SK-MEL-5 (cell line): ENCODE results near the gene WDR27. TPM values are rescaled to one million over a fixed set of nuclear protein-coding genes. Genes with fewer than 3 reads are reported as not detected.
A peak's percentile ranks its signal among the peaks of the same experiment; 100 is the strongest.
"Not testable (repeated sequence)": the region's sequence is repeated elsewhere in the genome, so short reads cannot be mapped to it uniquely, and the experiment has no call there.

Experiments
- DNase-seq: peaks from one replicate; pipeline ENCODE4 v3.0.0-alpha.2; 2016; ENCODE audit warnings: low read depth, low spot score
- in situ Hi-C: cut with HindIII; loops from 2 replicates; pipeline ENCODE4 v1.10.0; 2016; ENCODE audit warnings: low sequenced_read_pairs, high pct_unique_total_duplicates, low pct_unique_long_range_greater_than_20kb
- total RNA-seq: library from RNA; depleted of rRNA; stranded (reverse); fragments of >200 nt; shearing (Covaris generic); gene quantifications from 2 replicates; pipeline ENCODE4 v1.2.3, GENCODE V29; 2014

WDR27 gene
- total RNA-seq, 1 experiment from 2014 or later, result 10.2 TPM

- no peak for DNase-seq
- in situ Hi-C loops, result no loop called here
Observed at GRCh38 chr6:169456840-169457239, 245.0 kb downstream of the WDR27 start.

- in situ Hi-C loops, result no loop called here
- DNase-seq, result no peak
Observed at GRCh38 chr6:169455470-169455869, 246.4 kb downstream of the WDR27 start.

GRCh38 chr6:169454872-169455204 lies 247.0 kb downstream of the WDR27 start:
- in situ Hi-C loops, result no loop called here
- DNase-seq, result no peak

GRCh38 chr6:169454204-169454871 lies 247.5 kb downstream of the WDR27 start:
- in situ Hi-C loops, result no loop called here
- peak; percentile 51 for DNase-seq

DNA sequence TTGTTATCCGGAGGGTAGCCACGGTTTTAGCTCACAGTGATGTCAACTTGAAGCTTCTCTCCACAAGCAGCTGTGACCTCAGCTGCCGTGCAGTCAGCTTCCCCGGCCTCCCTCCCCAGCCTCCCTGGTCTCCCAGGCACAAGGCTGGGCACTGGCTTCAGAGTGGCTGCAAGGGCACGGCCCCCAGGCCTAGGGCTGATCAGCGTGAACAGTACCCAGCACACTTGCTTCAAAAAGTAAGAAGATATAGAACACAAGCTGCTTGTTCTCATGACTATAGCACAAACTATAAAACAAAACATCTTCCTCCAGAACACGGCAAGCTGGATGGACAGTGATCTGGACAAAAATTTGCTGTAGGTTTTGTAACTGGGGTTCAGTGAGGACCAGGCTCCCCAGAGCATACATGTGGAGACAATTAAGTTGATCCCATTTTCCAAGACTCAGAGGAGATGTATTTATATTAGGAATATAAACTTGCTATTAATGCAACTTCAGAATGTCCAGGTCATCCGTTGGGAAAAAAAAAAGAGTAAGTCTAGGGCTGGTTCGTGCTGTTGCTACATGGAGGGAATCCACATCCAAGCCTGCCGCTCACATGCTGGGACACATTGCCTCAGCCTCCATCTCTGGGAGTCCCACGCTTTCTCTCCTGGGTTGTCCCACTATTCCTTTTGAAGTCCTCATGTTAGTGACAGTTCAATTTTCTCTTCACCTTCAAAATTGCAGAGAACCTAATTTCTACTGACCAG lies 248.8 kb downstream of the WDR27 start:
- DNase-seq, result no peak
- in situ Hi-C loops, result no loop called here

- no peak for DNase-seq
- in situ Hi-C loops, result no loop called here
Observed at GRCh38 chr6:169452117-169452868, 249.5 kb downstream of the WDR27 start.

DNA sequence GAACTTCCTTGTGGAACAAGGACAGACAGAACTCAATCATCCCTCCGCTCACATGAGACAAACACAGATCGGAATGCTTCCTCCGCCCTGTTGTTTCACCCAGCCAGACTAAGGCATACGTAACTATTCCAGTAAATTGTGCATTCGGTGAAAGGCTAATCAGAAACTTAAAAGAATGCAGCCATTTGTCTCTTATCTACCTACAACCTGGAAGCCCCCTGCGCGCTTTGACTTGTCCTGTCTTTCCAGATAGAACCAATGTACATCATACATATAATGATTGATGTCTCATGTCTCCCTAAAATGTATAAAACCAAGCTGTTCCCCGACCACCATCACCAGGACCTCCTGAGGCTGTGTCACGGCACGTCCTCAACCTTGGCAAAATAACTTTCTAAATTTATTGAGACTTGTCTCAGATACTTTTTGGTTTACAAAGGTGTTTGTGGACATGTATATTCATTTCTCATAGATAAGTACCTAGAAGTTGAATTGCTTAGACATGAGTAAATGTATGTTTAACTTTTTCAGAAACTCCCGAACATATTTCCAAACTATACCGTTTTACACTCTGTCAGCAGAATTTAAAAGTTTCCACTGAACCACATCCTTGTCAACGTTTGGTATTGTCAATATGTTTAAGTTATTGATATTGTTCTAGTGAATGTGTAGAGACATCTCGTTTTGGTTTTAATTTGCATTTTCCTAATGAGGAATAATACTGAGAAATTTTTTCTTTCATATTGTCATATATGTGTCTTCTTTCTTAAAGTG lies 250.6 kb downstream of the WDR27 start:
- in situ Hi-C loops, result no loop called here
- no peak for DNase-seq

- no peak for DNase-seq
- in situ Hi-C loops, result no loop called here
Observed at GRCh38 chr6:169450097-169450496, 251.7 kb downstream of the WDR27 start.

GRCh38 chr6:169449221-169449620 lies 252.6 kb downstream of the WDR27 start:
- in situ Hi-C loops, result no loop called here
- no peak for DNase-seq

DNA sequence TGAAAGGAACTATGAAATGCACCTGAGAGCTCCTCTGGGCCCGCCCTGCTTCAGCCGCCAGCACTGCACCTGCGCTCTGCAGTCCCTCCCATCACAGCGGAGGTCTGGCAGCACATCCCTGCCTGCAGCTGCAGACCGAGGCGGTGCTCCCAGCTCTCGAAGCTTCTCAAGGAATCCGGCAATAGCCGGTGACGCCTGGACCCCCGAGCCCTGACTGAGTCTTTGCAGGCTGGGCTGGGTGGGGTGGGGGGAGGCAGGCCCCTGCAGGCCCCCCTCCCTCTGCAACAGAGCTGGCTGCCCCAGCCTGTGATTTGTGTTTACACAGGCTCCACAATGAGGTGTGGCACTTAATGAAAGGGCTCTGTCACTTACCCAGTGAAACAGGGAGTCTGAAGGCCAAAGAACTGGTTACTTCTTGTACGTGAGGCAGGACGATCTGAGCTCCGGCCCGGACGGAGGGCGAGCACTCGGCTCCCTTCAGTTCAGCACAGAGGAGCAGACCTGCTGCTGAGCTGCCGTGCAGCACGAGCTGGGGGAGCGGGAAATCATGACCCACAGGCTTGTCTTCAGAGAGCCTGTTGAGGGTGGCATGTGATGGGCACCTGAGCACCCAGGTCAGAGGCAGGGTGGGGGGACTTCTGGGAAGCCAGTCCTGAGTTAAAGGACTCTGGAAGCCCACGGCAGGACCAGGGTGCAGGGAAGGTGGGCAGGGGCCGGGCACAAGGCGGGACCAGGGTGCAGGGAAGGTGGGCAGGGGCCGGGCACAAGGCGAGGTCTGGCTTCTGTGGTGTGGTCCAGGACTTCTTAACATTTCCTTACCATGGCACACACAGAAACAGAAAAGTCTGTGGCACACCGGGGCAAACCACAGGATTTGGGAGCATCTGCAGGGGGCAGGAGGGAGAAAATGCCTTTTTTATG lies 255.9 kb downstream of the WDR27 start:
- in situ Hi-C loops, result no loop called here
- DNase-seq, result no peak

- no peak for DNase-seq
- in situ Hi-C loops, result no loop called here
Observed at GRCh38 chr6:169445227-169445626, 256.6 kb downstream of the WDR27 start.

- in situ Hi-C loops, result no loop called here
- DNase-seq, result no peak
Observed at GRCh38 chr6:169441292-169441691, 260.5 kb downstream of the WDR27 start.

GRCh38 chr6:169439710-169440109 lies 262.1 kb downstream of the WDR27 start:
- in situ Hi-C loops, result no loop called here
- DNase-seq, result no peak

DNA sequence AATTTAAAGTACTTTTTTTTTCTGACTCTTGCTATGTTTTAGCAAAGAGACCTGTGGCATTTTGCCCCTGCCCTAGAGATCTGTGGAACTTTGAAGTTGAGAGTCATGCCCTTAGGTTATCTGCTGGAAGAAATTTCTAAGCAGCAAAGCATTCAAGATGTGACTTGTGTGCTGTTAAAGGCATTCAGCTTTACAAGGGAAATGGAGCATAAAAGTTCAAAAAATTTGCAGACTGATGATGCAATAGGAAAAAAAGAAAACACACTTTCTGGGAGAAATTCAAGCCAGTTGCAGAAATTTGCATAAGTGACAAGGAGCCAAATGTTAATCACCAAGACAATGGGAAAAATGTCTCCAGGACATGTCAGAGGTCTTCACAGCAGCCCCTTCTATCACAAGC lies 267.3 kb downstream of the WDR27 start:
- in situ Hi-C loops, DNase-seq: not testable (repeated sequence)

DNA sequence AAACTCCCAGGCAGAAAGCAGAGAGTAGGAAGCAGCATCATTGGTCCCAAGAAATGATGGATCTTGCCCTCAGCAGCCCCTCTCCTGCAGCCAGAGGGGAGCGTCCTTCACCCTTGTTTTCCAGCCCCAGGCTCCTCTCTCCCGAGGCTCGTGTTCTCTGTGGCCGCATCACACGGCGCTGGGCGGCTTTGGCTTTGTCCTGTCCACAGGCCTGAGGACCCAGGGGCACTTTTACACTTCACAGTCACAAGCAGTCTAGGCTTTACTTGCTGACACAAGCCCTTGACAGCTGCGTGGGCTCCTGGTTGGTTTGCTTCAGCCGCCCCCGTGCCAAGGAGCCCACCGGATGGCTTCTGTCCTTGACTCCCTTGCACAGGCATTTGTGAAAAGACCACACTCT lies 272.8 kb downstream of the WDR27 start:
- in situ Hi-C loops, result no loop called here
- no peak for DNase-seq

DNA sequence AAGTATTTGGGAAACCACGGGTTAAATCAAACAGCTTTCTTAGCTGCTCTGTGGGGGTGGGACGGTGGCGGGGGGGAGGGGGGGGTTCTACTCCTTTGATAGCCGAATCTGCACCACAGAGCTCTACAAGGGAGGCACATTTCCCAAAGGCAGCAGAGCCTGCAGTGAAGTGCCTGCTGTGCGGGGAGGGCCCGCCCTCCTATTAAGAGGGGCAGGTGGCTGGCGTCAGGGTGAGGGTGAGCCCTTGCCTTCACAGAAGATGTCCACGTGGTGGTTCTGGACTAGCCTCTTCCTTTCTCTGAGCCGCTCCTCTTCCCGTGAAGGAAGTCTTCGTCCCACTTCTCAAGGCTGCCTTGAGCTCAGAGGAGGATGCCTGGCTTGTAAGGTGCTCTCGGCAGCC lies 273.3 kb downstream of the WDR27 start:
- in situ Hi-C loops, result no loop called here
- no peak for DNase-seq

DNA sequence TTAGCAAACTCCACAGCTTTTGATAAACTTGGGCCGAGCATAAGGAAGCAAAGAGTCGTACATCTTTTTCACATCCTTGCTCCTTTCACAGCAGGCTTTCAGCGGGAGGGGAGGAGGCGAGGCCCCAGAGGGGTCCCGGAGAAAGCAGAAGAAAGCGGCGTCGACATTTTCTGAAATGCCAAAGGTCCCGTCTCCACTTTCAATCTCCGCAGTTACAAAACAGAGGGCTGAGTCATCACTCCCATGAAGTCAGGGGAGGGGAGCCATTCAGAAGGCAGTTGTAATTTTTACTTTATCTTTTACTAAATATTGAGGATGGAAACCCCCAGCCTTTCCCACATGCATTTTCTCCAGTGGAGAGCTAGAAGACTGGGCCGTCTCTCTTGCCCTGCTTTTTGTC lies 274.0 kb downstream of the WDR27 start:
- no peak for DNase-seq
- in situ Hi-C loops, result no loop called here
